ENCODE measurements around the gene SNAP23.

Gene SNAP23

GRCh38 chr15:42474827-42475226, 20.6 kb upstream of the SNAP23 start:
- no peak for DNase-seq (ENCODE audit: low read depth)
- no peak for TF ChIP-seq CTCF (conservative IDR thresholded peaks at IDR 0.05; ENCODE audit: control insufficient read depth, insufficient read depth, low read depth, low read length)

GRCh38 chr15:42482701-42483100, 12.7 kb upstream of the SNAP23 start:
- no peak for DNase-seq (ENCODE audit: low read depth)
- no peak for TF ChIP-seq CTCF (conservative IDR thresholded peaks at IDR 0.05; ENCODE audit: control insufficient read depth, insufficient read depth, low read depth, low read length)

More at GRCh38 chr15:42474827-42475226, 20.6 kb upstream of the SNAP23 start:
- H3K4me3 ChIP-seq (ENCODE audit: control insufficient read depth, low read depth, low read length) = no peak overlapping the region

GRCh38 chr15:42483677-42484076, 11.8 kb upstream of the SNAP23 start:
- TF ChIP-seq CTCF (conservative IDR thresholded peaks at IDR 0.05; ENCODE audit: control insufficient read depth, insufficient read depth, low read depth, low read length) = no peak
- no peak overlapping the region for H3K4me3 ChIP-seq (ENCODE audit: control insufficient read depth, low read depth, low read length)
- DNase-seq (ENCODE audit: low read depth) = no peak

More at GRCh38 chr15:42482701-42483100, 12.7 kb upstream of the SNAP23 start:
- no peak overlapping the region for H3K4me3 ChIP-seq (ENCODE audit: control insufficient read depth, low read depth, low read length)

GRCh38 chr15:42490291-42490670, 5.2 kb upstream of the SNAP23 start:
- no peak for DNase-seq (ENCODE audit: low read depth)
- no peak for TF ChIP-seq CTCF (conservative IDR thresholded peaks at IDR 0.05; ENCODE audit: control insufficient read depth, insufficient read depth, low read depth, low read length)
- peak overlapping the region; percentile 98 for H3K4me3 ChIP-seq (ENCODE audit: control insufficient read depth, low read depth, low read length)

- TF ChIP-seq CTCF (conservative IDR thresholded peaks at IDR 0.05; ENCODE audit: control insufficient read depth, insufficient read depth, low read depth, low read length) = no peak
- H3K4me3 ChIP-seq (ENCODE audit: control insufficient read depth, low read depth, low read length) = peak within 1 kb of the TSS; percentile 98
- peak; percentile 90 for DNase-seq (ENCODE audit: low read depth)
Measured at GRCh38 chr15:42490671-42491538, 4.5 kb upstream of the SNAP23 start, which contains the start of gene ZNF106. TSS of gene ZNF106 (minus strand) at chr15:42491141. CDS start at chr15:42472289, 18,852 bp downstream.

GRCh38 chr15:42491539-42492225, 3.8 kb upstream of the SNAP23 start:
- DNase-seq (ENCODE audit: low read depth) = no peak
- H3K4me3 ChIP-seq (ENCODE audit: control insufficient read depth, low read depth, low read length) = peak overlapping the region; percentile 98
- no peak for TF ChIP-seq CTCF (conservative IDR thresholded peaks at IDR 0.05; ENCODE audit: control insufficient read depth, insufficient read depth, low read depth, low read length)

All from fibroblast of mammary gland (primary cell).